Stomach smooth muscle (tissue), 2 donors: ENCODE measurements around the gene SMAD5.

Experiments used
- H3K27ac ChIP-seq: one replicate; pipeline ENCODE4 v1.7.0; 2013; ENCODE audit warnings: mild to moderate bottlenecking, low read length, inconsistent platforms
- H3K27me3 ChIP-seq, 2 donors: one replicate each; pipeline ENCODE4 v1.7.0; 2013; ENCODE audit warnings: low read length in 2 of 2; ENCODE audit not compliant: insufficient read depth in 2 of 2, control insufficient read depth in 1 of 2
- H3K36me3 ChIP-seq, 2 donors: one replicate each; pipeline ENCODE4 v1.7.0; 2013; ENCODE audit warnings: low read length in 2 of 2; ENCODE audit not compliant: control insufficient read depth in 2 of 2, insufficient read depth in 2 of 2
- H3K4me1 ChIP-seq: one replicate; pipeline ENCODE4 v1.7.0; 2013; ENCODE audit warnings: low read length; ENCODE audit not compliant: control insufficient read depth, insufficient read depth
- H3K4me3 ChIP-seq, 2 donors: one replicate each; pipeline ENCODE4 v1.7.0; 2013; ENCODE audit warnings: low read length in 2 of 2
- H3K9ac ChIP-seq, 2 donors: one replicate each; pipeline ENCODE4 v1.7.0; 2013; ENCODE audit warnings: low read length in 2 of 2, mild to moderate bottlenecking in 1 of 2
- H3K9me3 ChIP-seq, 2 donors: one replicate each; pipeline ENCODE4 v1.7.0; 2013; ENCODE audit warnings: low read length in 2 of 2; ENCODE audit not compliant: control insufficient read depth in 2 of 2
- donor health status: healthy.
- donor health status: Pancreatic carcinoma.

SMAD5 gene

GRCh38 chr5:136221340-136221739 lies 88.7 kb downstream of the SMAD5 start:
- Histone ChIP-seq H3K4me3 (no peak overlapping the region), H3K27me3 (no peaks in the 10 kb centered on the region), H3K27ac (no peak overlapping the region), H3K4me1 (no peaks in the 10 kb centered on the region), H3K36me3 (no peaks in the 10 kb centered on the region), H3K9me3 (peaks cover 2 to 5% of the 10 kb centered on the region in 2 donors), H3K9ac (no peak overlapping the region)

- Histone ChIP-seq H3K9ac (no peak overlapping the region), H3K4me3 (no peak overlapping the region), H3K27me3 (no peaks in the 10 kb centered on the region), H3K36me3 (no peaks in the 10 kb centered on the region), H3K4me1 (no peaks in the 10 kb centered on the region), H3K9me3 (peaks cover 2 to 5% of the 10 kb centered on the region in 2 donors), H3K27ac (no peak overlapping the region)
These were observed 90.1 kb downstream of the SMAD5 start for GRCh38 chr5:136222580-136223235.

GRCh38 chr5:136225796-136226195 lies 93.2 kb downstream of the SMAD5 start:
- Histone ChIP-seq H3K4me1 (no peaks in the 10 kb centered on the region), H3K4me3 (no peak overlapping the region), H3K27ac (no peak overlapping the region), H3K9me3 (peaks cover 2 to 5% of the 10 kb centered on the region in 2 donors), H3K36me3 (no peaks in the 10 kb centered on the region), H3K9ac (no peak overlapping the region), H3K27me3 (peaks cover 0 to 5% of the 10 kb centered on the region in 2 donors)

GRCh38 chr5:136226401-136226800 lies 93.8 kb downstream of the SMAD5 start:
- Histone ChIP-seq H3K27me3 (peaks cover 0 to 5% of the 10 kb centered on the region in 2 donors), H3K9ac (no peak overlapping the region), H3K27ac (no peak overlapping the region), H3K4me3 (no peak overlapping the region), H3K36me3 (no peaks in the 10 kb centered on the region), H3K9me3 (no peaks in the 10 kb centered on the region), H3K4me1 (no peaks in the 10 kb centered on the region)

DNA sequence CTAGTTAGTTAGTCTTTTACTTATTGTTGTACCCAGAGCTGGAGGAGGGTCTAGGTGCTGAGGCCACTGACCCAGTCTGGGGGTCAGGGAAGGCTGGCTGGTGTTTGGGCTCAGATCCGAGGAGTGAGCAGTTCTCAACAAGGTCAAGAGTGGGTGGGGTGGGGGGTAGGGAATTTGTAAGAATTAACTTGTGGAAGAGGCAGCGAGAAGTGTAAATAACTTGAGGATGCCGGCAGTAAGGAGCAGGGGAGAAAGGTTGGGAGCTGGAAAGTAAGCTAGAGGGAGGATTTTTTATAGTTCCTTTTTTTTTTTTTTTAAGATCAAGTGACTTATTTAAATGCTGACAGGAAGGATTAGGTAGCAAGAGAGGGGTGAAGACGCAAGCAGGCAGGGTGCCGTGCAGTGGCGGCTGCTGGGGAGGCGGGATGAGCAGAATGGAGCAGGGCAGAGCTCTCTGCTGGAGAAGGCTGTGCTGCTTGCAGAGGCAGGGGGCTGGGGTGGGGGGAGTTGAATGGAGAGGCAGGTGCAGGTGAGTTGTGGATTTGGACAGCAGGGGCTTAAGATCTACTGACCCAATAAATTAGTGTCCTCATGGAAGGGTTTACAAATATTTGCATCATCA lies 95.6 kb downstream of the SMAD5 start:
- Histone ChIP-seq H3K9ac (no peak overlapping the region), H3K9me3 (no peaks in the 10 kb centered on the region), H3K27me3 (peaks cover 0 to 5% of the 10 kb centered on the region in 2 donors), H3K4me1 (no peaks in the 10 kb centered on the region), H3K27ac (no peak overlapping the region), H3K4me3 (no peak overlapping the region), H3K36me3 (no peaks in the 10 kb centered on the region)

- Histone ChIP-seq H3K36me3 (no peaks in the 10 kb centered on the region), H3K27me3 (peaks cover 0 to 5% of the 10 kb centered on the region in 2 donors), H3K4me1 (no peaks in the 10 kb centered on the region), H3K9me3 (no peaks in the 10 kb centered on the region), H3K27ac (no peak overlapping the region), H3K9ac (no peak overlapping the region), H3K4me3 (no peak overlapping the region)
These were observed 97.5 kb downstream of the SMAD5 start for GRCh38 chr5:136230176-136230575.

GRCh38 chr5:136232316-136232715 lies 99.7 kb downstream of the SMAD5 start:
- Histone ChIP-seq H3K9ac (no peak overlapping the region), H3K36me3 (no peaks in the 10 kb centered on the region), H3K4me1 (no peaks in the 10 kb centered on the region), H3K27me3 (peaks cover 0 to 5% of the 10 kb centered on the region in 2 donors), H3K27ac (no peak overlapping the region), H3K4me3 (no peak overlapping the region), H3K9me3 (no peaks in the 10 kb centered on the region)
